ENCODE results near the gene WDR45B. TPM values are rescaled to one million over a fixed set of nuclear protein-coding genes. Genes with fewer than 3 reads are reported as not detected.

The WDR45B gene
- polyA plus RNA-seq, 1 of the 3 experiments (the other 2 are of a cell fraction) = 171 TPM

GRCh38 chr17:82648742-82649331, 593 bp upstream of the WDR45B start:
- CTCF ChIA-PET = no interaction called here
- peak overlapping the region; percentile 32 to 87; a peak in 2 of 4 replicates for H3K27ac ChIP-seq (ENCODE audit: low read depth in 2 of 2, low read length in 1 of 2)
- peaks cover 39% of the 10 kb centered on the region for H4K20me1 ChIP-seq (ENCODE audit: insufficient read depth)
- peaks cover 7 to 14% of the 10 kb centered on the region in 2 experiments for H3K36me3 ChIP-seq (replicated peaks in 1 of 2; ENCODE audit: control insufficient read depth in 1 of 2, insufficient read depth in 2 of 2, low read length in 1 of 2)
- peak overlapping the region; percentile 43; the same call in 1 of the 2 replicates for H3K9ac ChIP-seq
- H3F3A ChIP-seq (replicated peaks; ENCODE audit: insufficient read depth) = peaks cover 14% of the 10 kb centered on the region
- no peak for TF ChIP-seq USF2 (IDR thresholded peaks at IDR 0.05; ENCODE audit: borderline replicate concordance, low read depth, low read length)
- TF ChIP-seq PBX3 (IDR thresholded peaks at IDR 0.05) = 0 out of 2 replicates have a peak, but pooled peaks have one; percentile 11
- TF ChIP-seq NRF1 (IDR thresholded peaks at IDR 0.05; ENCODE audit: low read depth, low read length) = peak; percentile 56
- TF ChIP-seq TAF1 (IDR thresholded peaks at IDR 0.05; ENCODE audit: borderline replicate concordance, low read depth, low read length) = 0 out of 2 replicates have a peak, but pooled peaks have one; percentile 19
- no peak for TF ChIP-seq FOXJ3 (CRISPR knock-in tag; IDR thresholded peaks at IDR 0.05)
- TF ChIP-seq ZBTB33 (IDR thresholded peaks at IDR 0.05; ENCODE audit: borderline replicate concordance, low read depth) = no peak
- WGBS (ENCODE audit: low lambda C conversion rate) = 13% methylated on average over 36 of the region's 37 CpGs
- peaks cover 44% of the 10 kb centered on the region for H3K79me2 ChIP-seq (ENCODE audit: insufficient read depth)
- H3K4me2 ChIP-seq = peak overlapping the region; percentile 82
- peaks cover 10 to 12% of the 10 kb centered on the region in 2 experiments; a peak in 3 of 4 replicates for H3K4me1 ChIP-seq (ENCODE audit: control insufficient read depth in 1 of 2, insufficient read depth in 2 of 2, low read depth in 1 of 2, low read length in 1 of 2)
- peak overlapping the region; percentile 53 to 59 for H3K4me3 ChIP-seq (ENCODE audit: low read depth in 2 of 2, low read length in 1 of 2)
- no peaks in the 10 kb centered on the region for H3K27me3 ChIP-seq (ENCODE audit: insufficient read depth)
- DNase-seq = peak; percentile 95
- H3K9me2 ChIP-seq = no peaks in the 10 kb centered on the region
- H3K9me3 ChIP-seq = no peaks in the 10 kb centered on the region
- POLR2A ChIA-PET = no interaction called here
- H2AFZ ChIP-seq (ENCODE audit: low read depth) = peak overlapping the region; percentile 66; the same call in 1 of the 2 replicates

GRCh38 chr17:82647593-82648164, 565 bp downstream of the WDR45B start:
- Histone ChIP-seq H3K79me2 (ENCODE audit: insufficient read depth) (peaks cover 55% of the 10 kb centered on the region), H3K36me3 (replicated peaks in 1 of 2; ENCODE audit: control insufficient read depth in 1 of 2, insufficient read depth in 2 of 2, low read length in 1 of 2) (peaks cover 16 to 21% of the 10 kb centered on the region in 2 experiments), H3K27me3 (ENCODE audit: insufficient read depth) (no peaks in the 10 kb centered on the region), H3K9me2 (no peaks in the 10 kb centered on the region), H3K4me1 (ENCODE audit: control insufficient read depth in 1 of 2, insufficient read depth in 2 of 2, low read depth in 1 of 2, low read length in 1 of 2) (peaks cover 10 to 12% of the 10 kb centered on the region in 2 experiments; a peak in 3 of 4 replicates), H3K9ac (peak overlapping the region; percentile 97), H4K20me1 (ENCODE audit: insufficient read depth) (peaks cover 50% of the 10 kb centered on the region), H3F3A (replicated peaks; ENCODE audit: insufficient read depth) (peaks cover 14% of the 10 kb centered on the region), H3K4me2 (peak overlapping the region; percentile 95), H3K27ac (ENCODE audit: low read depth in 2 of 2, low read length in 1 of 2) (peak overlapping the region; percentile 90 to 96), H3K9me3 (no peaks in the 10 kb centered on the region), H3K4me3 (ENCODE audit: low read depth in 2 of 2, low read length in 1 of 2) (peak overlapping the region; percentile 83 to 97), H2AFZ (ENCODE audit: low read depth) (no peak overlapping the region)
- ChIA-PET POLR2A (no interaction called here), CTCF (interaction anchor here (0.6 to 1.1 kb wide), 3 partner anchors 38 to 512 kb away, joined by 3 to 4 read pairs (median 3); no protein-coding TSS in a partner anchor)
- DNase-seq = peak; percentile 89
- TF ChIP-seq CTCF (IDR thresholded peaks at IDR 0.05) = peak; percentile 39
- TF ChIP-seq PBX3 (IDR thresholded peaks at IDR 0.05) = 0 out of 2 replicates have a peak, but pooled peaks have one; percentile 6
- TF ChIP-seq EZH2phosphoT487 (IDR thresholded peaks at IDR 0.05; ENCODE audit: borderline replicate concordance, low read depth) = no peak
- WGBS (ENCODE audit: low lambda C conversion rate) = 2% methylated on average over 34 of the region's 54 CpGs

Measured in SK-N-SH (cell line).